Left renal cortex interstitium (tissue), 4 donors: Measurements from ENCODE around the gene DGKA. TPM values are rescaled to one million over a fixed set of nuclear protein-coding genes. Genes with fewer than 3 reads are reported as not detected.

ENCODE experiments used
- DNase-seq, 4 donors: peaks; one replicate each; pipeline ENCODE4 v3.0.0-alpha.2; 2013; ENCODE audit warnings: low read depth in 4 of 4, low spot score in 2 of 4, missing footprints in 1 of 4
- polyA plus RNA-seq, 4 donors: library from polyadenylated mRNA; unstranded; fragments of 120-200 nt; gene quantifications; one replicate each; pipeline ENCODE4 v1.2.1, GENCODE V29; 2013; ENCODE audit not compliant: insufficient read length in 4 of 4

Gene DGKA
- polyA plus RNA-seq, 4 donors: 15.8 to 26.4 (median 21.8) TPM

DNA sequence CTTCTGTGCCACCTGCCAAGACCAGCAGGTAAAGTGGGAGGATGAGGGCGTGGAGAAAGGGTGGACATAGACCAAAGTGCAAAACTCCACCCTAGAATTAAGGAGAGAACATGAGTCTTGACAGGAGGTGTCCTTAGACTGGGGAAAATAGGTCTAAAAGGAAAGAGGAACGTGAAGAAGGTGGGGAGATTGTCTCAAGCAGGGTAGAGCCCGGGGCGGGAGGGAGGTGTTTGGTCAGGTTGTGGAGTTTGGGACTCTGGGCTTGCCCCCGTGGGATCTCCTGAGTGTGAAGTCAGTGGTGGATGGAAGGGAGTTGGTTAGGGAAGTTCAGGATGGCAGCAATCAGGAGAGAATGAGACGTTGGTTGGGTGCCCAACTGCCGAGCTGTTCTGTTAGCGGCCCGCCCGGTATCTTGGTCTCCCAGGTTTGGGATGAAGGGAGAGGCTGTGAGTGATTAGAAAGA lies 386 bp downstream of the DGKA start:
- DNase-seq: peak in 1 of 4 donors; percentile 4

DNA sequence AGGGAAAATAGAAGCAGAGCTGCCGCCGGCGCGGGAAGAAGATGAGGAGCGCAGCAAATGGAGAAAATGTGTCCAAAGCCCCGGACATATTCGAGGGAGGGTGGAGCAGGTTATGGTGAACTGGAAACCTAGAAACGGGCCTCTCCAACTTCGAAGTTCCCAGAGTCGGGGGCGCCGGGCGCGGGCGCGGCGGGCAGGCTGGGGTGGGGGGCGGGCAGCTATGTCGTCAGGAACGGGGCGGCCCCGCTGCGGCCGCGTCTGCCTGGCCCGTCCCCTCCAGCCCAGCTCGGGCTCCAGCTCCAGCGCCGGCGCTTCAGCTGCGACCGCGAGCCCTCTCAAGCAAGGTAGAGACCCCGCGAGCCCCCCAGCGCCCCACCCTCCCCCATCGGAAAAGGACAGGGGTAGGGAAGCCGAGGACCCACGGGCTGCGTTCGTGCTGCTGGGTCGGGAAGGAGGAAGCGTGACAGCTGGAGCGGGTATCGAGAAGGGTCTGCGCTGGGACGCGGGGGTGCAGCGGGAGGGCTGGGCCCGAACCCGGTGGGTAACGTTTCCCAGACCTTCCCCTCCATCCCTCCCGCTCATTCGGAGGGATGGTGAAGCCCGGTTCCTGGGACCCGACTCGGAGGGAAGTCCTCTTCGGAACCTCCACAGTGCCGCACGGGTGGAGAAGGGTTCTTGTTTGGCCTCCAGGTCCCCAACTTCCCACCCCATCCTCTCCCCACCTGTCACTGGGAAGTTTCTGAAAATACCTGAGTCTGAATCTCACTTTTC lies 1.0 kb downstream of the DGKA start:
- DNase-seq: peak in 1 of 4 donors; percentile 21

DNA sequence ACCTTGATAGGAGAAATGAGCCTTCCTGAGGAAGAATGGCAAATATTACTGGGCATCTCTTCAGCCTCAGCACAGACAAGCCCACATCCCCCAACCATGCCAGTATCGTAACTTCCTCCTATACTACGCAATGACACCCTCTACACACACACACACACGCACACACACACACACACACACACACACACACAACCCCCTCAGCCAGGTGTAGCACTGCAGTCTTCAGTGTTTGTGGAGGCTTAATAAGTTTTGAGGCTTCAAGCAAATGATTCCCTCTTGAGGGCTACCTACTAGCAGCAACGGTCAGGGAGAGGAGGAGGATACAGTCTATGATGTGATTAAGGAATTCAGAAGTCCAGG lies 1.6 kb downstream of the DGKA start:
- no peak for DNase-seq

DNA sequence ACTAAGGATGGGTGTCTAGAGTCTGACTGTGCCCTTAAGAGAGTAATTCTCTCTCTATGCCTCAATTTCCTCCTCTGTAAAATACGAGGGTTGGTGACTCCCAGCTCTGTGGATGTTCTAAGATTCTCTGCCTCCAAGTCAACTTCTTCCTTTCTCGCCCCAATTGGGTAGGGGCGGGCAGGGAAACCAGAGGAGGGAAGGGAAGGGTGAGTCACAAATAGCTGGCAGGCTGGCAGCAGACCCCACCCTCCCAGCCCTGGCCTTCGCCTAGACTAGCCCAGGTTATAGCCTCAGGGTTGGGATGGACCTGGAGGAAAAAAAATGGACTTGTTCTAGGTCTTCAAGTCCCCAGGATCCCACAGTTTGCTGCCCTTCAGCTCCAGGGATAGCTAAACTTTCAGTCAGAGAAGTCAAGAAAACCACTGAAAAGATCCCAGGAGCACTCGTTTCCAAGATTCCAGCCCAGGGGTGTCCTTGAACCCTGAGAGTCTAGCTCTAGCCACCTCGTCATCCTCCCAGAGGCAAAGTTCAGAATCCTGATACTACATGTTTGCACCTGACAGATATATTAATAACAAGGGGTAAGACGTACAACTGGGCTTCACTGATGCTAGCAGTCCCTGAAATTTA lies 2.3 kb downstream of the DGKA start:
- no peak for DNase-seq

DNA sequence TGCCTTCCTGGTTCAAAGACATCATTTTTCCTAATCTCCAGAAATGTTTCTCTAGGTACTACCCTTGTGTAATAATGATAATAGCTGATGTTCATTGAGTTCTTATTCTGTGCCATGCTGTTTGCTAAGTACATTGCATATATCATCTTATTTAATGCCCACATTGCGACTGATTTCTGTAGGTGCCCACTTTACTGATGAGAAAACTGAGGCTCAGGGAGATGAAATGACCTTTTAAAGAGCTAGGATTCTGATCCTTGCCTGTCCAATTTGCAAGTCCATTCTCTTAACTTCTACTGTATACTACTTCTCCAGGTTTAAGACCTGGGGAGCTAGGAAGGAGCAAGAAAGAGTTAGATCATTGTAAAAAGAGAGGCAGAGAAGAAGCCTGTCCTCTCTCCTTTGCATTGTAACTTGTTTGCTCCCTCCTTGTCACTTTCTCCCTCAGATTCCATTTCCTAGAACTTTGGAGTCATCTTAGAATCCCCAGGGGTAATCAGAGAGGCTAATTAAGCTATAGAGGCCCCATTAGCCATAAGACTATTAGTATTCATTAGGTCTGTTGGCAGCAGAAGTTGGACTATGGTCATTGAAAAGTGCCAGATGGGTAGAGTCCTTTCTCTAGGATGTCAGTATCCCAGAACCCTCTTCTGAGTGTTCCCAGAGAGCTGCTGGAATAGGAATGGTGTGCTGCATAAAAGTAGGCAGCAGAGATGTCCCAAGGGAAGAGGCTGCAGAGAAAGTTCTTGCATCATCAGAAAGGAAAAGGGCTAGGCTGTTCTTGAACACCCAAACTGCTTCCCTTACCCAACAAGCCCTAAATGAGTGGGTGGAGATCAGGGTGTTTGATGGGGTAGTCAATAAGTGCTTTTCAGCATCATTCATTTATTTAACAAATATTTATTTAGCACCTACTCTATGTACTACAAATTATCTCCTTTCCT lies 3.1 kb downstream of the DGKA start:
- no peak for DNase-seq

DNA sequence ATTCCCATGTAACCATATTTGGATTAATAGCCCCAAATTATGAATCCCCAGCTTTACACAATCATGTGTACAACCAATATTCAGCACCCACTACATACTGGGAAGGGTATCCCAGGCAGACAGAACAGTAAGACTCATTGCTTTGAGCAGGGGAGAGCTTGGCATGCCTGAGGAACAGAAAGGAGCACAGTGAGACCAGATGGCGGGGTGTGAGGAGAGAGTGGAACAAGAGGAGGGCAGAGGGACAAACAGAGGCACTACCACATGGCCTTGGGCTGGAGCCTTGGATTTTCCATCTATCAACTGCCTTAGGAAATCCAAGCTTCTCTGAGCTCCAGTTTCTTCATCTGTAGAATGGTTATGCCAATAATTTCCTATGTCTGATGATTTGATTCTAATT lies 3.8 kb downstream of the DGKA start:
- DNase-seq: no peak

DNA sequence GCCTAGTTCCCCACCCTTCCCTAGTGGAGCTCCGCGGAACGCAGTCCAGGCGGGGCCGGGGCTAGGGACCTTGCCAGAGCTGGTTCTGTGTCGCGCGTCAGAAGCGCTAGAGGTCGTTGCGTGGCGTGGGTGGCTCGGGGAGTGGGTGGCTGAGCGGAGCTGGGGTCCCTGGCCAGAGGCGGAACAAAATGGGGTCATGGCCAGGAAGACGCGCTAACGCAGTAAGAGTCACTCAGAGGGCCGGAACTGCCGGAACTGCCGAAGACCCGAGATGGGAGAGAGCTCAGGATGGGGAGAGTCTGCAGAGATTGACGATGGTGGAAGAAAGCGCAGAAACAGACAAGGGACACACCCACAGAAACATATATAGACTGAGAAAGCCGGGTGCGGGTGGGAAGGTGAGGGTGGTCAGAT lies 4.8 kb downstream of the DGKA start:
- no peak for DNase-seq

DNA sequence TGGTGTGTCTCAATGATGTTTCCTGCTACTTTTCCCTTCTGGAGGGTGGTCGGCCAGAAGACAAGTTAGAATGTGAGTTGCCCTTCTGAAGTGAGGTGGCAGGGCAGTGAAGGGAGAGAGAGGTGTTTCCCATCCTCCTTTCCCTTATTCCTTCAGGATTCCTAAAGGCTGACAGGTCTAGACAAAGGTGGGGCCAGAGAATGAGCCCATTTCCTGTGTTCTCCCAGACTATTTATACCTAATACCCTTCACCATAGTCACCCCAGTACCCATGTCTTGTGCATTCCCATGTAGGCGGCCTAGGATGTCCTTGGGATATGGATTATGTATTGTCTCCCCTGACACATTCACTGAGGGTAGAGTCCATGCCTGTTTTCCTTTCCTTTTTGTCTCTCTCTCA lies 7.0 kb downstream of the DGKA start:
- DNase-seq: no peak

DNA sequence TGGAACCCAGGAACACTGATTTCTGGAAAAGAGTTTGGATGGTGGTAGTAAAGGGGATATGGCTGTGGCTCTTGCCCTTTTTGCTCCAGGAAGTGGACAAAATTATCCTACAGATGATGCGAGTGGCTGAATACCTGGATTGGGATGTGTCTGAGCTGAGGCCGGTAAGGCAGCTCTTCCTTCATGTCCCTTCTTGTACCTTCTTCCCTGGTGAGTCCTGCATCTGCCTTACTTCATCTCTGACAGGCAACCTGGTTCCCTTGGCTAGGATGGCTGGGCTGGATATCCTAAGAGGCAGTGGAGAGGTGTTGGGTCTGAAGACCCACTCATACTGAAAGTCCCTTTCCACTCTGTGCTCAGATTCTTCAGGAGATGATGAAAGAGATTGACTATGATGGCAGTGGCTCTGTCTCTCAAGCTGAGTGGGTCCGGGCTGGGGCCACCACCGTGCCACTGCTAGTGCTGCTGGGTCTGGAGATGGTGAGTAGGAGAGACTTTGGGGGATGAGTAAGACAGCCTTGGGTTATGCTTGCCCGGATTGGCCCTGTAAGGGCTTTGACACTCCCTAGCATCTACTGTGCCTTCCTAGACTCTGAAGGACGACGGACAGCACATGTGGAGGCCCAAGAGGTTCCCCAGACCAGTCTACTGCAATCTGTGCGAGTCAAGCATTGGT lies 8.0 kb downstream of the DGKA start:
- DNase-seq: no peak

DNA sequence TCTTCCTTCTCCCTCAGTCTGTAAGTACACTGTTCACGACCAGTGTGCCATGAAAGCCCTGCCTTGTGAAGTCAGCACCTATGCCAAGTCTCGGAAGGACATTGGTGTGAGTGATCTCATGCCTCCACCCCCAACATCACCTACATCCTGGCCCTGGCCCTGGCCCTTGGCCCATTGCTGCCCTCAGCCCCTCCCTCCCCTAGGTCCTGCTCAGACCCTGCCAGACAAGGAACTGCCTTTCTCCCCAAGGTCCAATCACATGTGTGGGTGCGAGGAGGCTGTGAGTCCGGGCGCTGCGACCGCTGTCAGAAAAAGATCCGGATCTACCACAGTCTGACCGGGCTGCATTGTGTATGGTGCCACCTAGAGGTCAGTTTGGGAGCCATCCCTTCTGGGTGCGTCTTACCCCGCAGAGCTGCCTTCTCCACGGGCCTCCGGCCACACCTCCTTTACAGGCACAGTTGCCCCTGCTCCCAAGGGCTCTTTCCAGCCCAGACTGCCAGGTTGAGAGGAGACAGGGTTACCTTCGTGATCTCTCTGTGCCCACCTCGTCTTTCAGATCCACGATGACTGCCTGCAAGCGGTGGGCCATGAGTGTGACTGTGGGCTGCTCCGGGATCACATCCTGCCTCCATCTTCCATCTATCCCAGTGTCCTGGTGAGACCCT lies 9.2 kb downstream of the DGKA start:
- DNase-seq: peak in 2 of 4 donors; percentile 27 to 76

DNA sequence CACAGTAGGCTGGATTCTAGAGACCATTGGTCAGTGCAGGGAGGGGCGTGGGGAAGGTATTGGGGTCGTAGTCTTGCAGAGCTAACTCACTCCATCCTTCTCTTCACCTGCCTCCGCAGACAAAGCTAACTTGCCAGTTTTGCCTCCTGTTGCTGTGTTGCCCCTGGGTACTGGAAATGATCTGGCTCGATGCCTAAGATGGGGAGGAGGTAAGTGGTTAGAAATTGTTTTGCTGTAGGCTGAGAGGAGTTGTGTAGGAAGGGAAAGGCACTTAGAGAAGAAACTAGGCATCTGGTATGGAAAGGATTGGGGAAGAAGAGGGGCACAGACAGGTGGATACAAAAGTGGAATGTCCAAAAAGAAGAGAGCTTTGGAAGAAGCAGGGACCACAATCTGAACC lies 11.1 kb downstream of the DGKA start:
- no peak for DNase-seq

DNA sequence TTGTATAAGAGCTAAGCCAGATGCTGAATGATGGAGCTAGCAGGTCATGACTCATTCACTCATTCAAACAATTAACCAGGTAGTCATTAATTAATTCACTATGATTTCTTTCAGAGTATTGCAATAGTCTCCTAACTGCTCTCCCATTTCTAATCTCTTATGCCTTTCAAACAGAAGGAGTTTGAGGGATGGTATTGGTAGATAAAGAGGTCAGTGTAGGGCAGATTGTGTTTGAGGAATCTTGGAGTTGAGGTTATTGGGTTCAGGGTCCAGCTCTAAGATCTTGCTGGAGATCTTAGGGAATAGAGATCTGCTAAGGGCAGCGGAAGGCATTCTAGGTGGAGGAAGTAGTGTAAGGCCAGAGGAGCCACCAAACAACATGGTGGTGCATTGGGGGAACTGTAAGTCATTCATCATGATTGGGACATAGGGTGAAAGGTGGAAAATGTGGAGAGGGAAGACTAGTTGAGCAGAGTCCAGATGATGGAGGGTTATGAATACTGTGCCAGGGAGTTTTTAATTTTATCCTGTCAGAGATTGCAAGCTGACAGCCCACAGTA lies 11.7 kb downstream of the DGKA start:
- DNase-seq: no peak

DNA sequence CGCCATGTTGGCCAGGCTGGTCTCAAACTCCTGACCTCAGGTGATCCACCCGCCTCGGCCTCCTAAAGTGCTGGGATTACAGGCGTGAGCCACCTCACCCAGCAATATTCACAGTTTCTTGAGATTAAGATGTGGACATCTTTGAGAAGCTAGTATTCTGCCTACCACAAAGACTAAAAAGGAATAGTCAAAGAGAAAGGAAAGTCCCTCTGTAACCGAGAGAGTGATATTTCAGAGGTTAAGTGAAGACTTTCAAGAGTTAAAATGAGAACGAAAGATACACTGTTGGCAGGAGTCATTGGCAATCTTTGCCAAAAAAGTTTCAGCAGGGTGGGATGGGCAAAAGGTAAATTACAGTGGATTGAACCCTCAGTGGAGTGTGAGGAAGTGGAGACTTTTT lies 15.6 kb downstream of the DGKA start:
- DNase-seq: no peak

DNA sequence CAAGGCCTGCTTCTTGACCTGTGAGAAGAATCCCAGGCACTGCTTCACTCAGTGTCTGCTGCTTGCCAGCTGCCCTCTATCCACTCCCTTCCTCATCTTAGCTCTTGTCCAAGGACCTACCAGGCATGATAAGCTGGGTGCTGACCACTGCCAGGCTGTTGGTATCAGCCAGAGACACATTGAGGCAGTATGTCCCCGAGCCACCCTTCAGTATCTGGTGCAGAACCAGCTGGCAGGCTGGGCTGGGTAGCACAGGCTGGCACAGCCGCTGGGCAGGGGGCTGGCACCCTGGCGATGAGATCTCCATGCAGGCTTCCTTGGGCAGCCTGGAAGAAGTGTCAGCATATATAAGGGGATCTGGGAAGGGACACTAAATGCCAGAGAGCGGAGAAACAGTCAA lies 24.4 kb downstream of the DGKA start:
- DNase-seq: no peak

DNA sequence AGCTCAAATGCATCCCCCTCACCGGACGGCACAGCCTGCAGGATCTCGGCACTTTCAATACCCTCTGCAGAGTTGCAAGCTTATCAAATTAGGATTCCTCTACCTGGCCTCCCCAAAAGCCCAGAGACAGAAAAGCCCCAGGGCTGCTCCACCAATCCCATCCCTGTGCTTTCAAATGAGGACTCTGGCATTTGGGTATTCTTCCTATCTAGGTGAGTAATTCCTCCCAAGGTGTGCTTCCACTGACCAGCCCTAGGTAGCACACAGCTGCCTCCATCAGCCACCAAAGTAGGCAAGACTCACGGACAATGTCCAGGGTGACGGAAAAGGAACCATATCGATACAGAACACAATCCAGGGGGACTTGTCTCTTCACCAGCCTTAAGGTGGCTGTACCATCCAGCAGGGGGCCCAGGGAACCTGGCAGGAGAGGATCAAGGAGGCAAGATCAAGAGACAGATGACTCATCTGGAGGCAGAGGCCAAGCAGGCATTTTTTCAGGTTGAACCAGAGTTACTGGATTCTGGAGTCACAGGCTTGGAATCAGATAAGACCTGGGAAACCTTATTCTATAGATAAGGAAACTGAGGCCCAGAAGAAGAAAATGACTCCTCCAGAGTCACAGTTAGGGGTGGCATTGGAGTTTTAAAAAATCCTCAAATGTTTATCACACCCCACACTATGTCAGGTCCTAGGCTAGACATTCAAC lies 25.0 kb downstream of the DGKA start:
- DNase-seq: no peak

DNA sequence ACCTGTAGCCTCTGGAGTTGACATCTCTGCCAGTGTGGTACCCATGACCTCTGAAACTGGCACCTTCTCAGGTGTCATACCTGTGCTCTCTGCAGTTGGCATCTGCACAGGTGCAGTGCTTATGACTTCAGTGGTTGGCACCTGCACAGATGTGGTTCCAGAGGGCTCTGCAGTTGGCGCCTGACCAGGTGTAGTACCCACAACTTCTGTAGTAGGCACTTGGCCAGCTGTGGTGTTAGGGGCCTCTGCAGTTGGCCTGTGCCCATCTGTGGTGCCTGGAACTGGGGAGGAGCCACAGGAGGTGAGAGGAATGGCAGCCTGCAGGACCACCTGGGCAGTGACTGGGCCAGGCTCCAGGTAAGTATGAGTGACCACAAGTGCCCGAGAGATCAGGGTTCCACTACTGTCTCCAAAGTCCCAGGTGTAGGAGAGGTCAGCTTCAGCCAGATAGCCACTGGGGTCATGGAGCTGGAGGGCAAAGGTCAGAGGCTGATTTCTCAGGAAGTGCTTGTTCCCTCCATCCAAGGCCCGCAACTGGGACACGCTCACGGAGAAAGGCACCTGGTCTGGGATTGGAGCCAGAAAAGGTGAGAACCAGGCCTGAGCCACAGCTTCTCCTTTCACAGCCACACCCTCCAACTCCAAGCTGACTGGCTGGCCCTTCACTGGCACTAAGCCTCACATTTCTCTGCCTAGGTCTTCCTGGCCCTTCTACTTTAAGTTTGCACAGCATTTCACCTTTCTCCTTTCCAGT lies 26.3 kb downstream of the DGKA start:
- DNase-seq: no peak

DNA sequence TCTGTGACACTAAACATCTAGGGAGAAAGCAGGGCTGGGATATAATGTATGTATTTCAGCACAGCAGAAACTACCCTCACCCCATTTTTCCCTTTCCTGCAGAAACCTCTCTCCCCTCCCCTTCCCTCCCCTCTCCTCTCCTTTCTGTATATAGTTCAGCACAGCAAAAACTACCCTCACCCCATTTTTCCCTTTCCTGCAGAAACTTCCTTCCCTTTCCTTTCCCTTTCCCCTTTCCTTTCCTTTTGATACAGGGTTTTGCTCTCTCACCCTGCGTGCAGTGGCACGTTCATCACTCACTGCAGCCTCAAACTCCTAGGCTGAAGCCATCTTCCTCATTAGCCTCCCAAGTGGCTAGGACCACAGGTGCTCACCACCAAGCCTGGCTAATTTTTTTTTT lies 32.8 kb downstream of the DGKA start:
- DNase-seq: no peak

DNA sequence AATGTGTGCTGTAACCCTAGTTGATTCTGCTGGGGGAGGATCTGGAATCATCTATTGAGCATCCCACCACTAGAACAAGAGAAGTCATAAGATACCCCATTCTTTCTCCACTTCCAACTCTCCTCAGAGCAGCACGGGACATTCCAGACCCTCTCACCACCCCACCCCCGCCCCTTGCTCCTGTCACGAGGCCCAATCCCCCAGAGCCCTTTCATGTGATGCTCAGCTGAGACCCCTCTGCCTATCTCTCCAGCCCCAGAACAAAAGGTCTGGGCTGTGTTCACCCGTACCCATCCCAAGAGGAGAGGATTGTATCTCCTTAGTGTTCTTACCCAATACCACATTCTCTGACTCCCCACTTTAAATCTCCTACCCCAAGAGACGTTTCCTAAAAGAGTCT lies 34.3 kb downstream of the DGKA start:
- DNase-seq: no peak
